Measurements from ENCODE around the gene TPO. TPM values are rescaled to one million over a fixed set of nuclear protein-coding genes. Genes with fewer than 3 reads are reported as not detected.

Gene TPO
- total and polyA plus RNA-seq, 11 donors, result 3.0 to 13.8 (median 8.4) TPM

DNA sequence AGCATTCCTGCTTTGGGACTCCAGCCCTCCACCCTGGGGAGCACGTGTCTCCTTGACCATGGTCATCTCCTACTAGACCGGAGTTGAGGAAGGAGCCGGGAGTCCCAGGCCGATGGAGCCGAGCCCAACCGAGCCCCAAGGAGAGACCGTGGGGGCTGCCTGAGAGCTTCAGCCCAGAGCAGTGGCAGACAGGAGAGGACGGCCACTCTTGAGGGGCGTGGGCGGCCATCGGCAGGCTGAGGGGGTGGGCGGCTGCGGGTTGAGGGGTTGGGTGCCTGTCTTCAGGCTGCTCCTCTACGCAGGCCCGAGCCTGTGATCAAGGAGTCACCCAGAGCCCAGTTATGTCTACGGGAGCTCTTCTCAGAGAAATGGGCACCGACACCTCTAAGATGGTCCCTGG, 172.4 kb downstream of the TPO start:
- H3K27me3 ChIP-seq, result peaks cover 0 to 2% (median 0%) of the 10 kb centered on the region in 9 donors
- WGBS, 4 donors, result 88 to 94% (median 91%) methylated on average over 16 to 17 of the region's 17 CpGs
- H3K9me3 ChIP-seq, result peaks cover 0 to 4% (median 0%) of the 10 kb centered on the region in 12 donors
- H3K27ac ChIP-seq, result no peak overlapping the region
- DNase-seq (no peak), ATAC-seq (no peak)
- TF ChIP-seq POLR2A (IDR thresholded peaks at IDR 0.05), result no peak
- TF ChIP-seq, protein P1, sequence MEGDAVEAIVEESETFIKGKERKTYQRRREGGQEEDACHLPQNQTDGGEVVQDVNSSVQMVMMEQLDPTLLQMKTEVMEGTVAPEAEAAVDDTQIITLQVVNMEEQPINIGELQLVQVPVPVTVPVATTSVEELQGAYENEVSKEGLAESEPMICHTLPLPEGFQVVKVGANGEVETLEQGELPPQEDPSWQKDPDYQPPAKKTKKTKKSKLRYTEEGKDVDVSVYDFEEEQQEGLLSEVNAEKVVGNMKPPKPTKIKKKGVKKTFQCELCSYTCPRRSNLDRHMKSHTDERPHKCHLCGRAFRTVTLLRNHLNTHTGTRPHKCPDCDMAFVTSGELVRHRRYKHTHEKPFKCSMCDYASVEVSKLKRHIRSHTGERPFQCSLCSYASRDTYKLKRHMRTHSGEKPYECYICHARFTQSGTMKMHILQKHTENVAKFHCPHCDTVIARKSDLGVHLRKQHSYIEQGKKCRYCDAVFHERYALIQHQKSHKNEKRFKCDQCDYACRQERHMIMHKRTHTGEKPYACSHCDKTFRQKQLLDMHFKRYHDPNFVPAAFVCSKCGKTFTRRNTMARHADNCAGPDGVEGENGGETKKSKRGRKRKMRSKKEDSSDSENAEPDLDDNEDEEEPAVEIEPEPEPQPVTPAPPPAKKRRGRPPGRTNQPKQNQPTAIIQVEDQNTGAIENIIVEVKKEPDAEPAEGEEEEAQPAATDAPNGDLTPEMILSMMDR (IDR thresholded peaks at IDR 0.05), result no peak
- no peak overlapping the region for H3K4me3 ChIP-seq
- intact Hi-C loops (cut with DNase I), result loop anchor here in 1 of 10 donors (10.0 kb wide), 1 partner anchor 239 kb away; no protein-coding TSS in a partner anchor
- H3K4me1 ChIP-seq, result peaks cover 0 to 10% (median under 1%) of the 10 kb centered on the region in 12 donors
- no peaks in the 10 kb centered on the region for H3K36me3 ChIP-seq

DNA sequence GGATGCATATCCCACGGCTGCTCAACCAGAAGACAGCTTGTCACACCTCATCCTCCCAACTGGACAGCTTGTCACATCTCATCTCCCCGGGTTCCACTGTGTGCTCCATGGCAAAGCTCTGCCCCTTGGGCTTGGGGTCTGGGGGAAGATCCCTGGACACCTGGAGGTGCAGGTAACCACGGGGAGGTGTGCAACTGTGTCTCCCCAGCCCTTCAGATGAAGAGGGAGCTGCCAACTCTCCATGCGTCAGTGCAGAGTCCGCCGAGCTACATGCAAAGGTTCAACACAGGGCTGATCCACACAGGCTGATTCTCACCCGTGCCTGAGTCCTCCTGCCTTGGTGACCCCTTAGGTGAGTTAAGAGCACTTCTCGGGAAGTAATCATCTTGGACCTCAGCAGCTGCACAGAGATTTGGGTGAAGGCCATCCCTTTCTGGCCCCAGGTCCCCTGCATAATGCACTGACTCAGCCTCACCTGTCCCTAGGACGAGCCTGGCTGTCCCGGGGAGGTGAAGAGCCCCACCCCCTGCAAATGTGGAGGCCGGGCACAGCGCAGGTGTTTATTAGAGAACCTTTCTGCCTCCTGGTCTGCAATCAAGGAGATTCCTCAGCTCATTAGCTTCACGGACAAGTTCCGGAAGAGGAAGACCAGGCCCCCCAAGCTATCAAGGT, 173.1 kb downstream of the TPO start:
- Histone ChIP-seq H3K27me3 (peaks cover 0 to 7% (median 0%) of the 10 kb centered on the region in 9 donors), H3K27ac (no peak overlapping the region), H3K36me3 (no peaks in the 10 kb centered on the region), H3K4me3 (no peak overlapping the region), H3K4me1 (peaks cover 0 to 17% (median 8%) of the 10 kb centered on the region in 12 donors), H3K9me3 (peaks cover 0 to 4% (median 0%) of the 10 kb centered on the region in 12 donors)
- no peak for DNase-seq
- no peak for ATAC-seq
- intact Hi-C loops (cut with DNase I), result loop anchor here in 1 of 10 donors (10.0 kb wide), 1 partner anchor 238 kb away; no protein-coding TSS in a partner anchor
- TF ChIP-seq POLR2A (IDR thresholded peaks at IDR 0.05), result no peak
- TF ChIP-seq, protein P1 (IDR thresholded peaks at IDR 0.05), result no peak
- 90 to 93% (median 92%) methylated on average over 13 to 14 of the region's 14 CpGs for WGBS, 4 donors

DNA sequence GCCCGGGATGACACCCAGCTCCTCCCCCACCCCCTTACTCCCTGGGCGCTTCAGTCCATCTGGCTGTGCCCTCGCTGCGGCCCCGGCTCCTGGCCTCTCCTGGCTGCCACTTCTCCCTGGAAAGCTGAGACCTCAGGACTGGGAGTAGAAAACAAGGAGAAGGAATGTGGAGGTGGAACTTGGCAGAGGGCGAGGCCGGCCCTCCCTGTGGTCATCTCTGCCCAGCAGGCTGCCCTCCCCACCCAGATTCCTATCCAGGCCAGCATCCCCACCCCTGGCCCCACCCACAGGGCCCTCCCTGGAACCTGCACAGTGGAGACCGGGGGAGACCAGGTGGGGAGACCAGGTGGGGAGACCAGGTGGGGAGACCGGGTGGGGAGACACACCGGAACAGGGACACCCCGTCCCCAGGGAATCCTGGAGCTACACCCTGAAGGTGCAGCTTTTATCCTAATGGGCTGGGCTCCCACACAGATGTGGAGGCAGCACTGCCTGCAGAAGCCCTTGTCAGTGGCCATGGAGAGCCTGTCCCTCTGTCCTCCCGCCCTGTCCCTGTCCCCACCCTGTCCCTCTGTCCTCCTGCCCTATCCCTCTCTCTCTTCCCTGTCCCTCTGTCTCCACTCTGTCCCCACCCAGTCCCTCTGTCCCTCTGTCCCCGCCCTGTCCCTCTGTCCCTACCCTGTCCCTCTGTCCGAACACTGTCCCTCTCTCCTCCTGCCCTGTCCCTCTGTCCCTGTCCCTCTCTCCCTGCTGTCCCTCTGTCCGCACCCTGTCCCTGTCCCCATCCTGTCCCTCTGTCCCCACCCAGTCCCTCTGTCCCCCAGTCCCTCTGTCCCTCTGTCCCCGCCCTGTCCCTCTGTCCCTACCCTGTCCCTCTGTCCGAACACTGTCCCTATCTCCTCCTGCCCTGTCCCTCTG, 173.9 kb downstream of the TPO start:
- TF ChIP-seq POLR2A (IDR thresholded peaks at IDR 0.05), result no peak
- TF ChIP-seq, protein P1 (IDR thresholded peaks at IDR 0.05), result no peak
- Histone ChIP-seq H3K9me3 (peaks cover 0 to 4% (median 0%) of the 10 kb centered on the region in 12 donors), H3K4me3 (no peak overlapping the region), H3K27ac (no peak overlapping the region), H3K27me3 (peaks cover 0 to 7% (median 0%) of the 10 kb centered on the region in 9 donors), H3K36me3 (no peaks in the 10 kb centered on the region), H3K4me1 (peaks cover 0 to 22% (median 16%) of the 10 kb centered on the region in 12 donors)
- intact Hi-C loops (cut with DNase I), result loop anchor here in 1 of 10 donors (10.0 kb wide), 1 partner anchor 238 kb away; no protein-coding TSS in a partner anchor
- ATAC-seq (no peak), DNase-seq (peak in 1 of 5 donors; percentile 56)
- WGBS, 4 donors, result 78 to 87% (median 84%) methylated on average over 17 of the region's 17 CpGs
